NT2/D1 (cell line): ENCODE data around the gene CLDN24.

Source experiments
- YY1 ChIP-seq: IDR thresholded peaks from 2 replicates; pipeline ENCODE4 v1.6.1; 2011; ENCODE audit not compliant: insufficient read length, insufficient read depth
- ZNF274 ChIP-seq: IDR thresholded peaks from 2 replicates; pipeline ENCODE4 v1.6.1; 2011; ENCODE audit warnings: mild to moderate bottlenecking, low read depth, low read length

- TF ChIP-seq YY1 (no peak), ZNF274 (no peak)
Measured at GRCh38 chr4:183342541-183343533, 20.6 kb upstream of the CLDN24 start.
